ENCODE results near the gene PAPPA2. TPM values are rescaled to one million over a fixed set of nuclear protein-coding genes. Genes with fewer than 3 reads are reported as not detected.

The PAPPA2 gene
- total RNA-seq, 4 donors from 2014 or later, result 0.23 to 0.51 (median 0.34) TPM

GRCh38 chr1:176577646-176578197, 114.7 kb downstream of the PAPPA2 start:
- Histone ChIP-seq H3K36me3 (no peaks in the 10 kb centered on the region), H3K27ac (no peak overlapping the region), H3K27me3 (no peaks in the 10 kb centered on the region), H3K4me3 (no peak overlapping the region), H3K4me1 (no peaks in the 10 kb centered on the region), H3K9me3 (no peaks in the 10 kb centered on the region)
- 15% methylated on average over 4 of the region's 4 CpGs for WGBS
- TF ChIP-seq POLR2AphosphoS5 (IDR thresholded peaks at IDR 0.05), result no peak
- TF ChIP-seq CTCF (IDR thresholded peaks at IDR 0.05), result no peak
- no peak for TF ChIP-seq POLR2A (IDR thresholded peaks at IDR 0.05)
- TF ChIP-seq EP300 (IDR thresholded peaks at IDR 0.05), result no peak
- no peak for DNase-seq (ENCODE audit: low spot score in 2 of 2)

- Histone ChIP-seq H3K27ac (no peak overlapping the region), H3K4me3 (no peak overlapping the region), H3K4me1 (no peaks in the 10 kb centered on the region), H3K9me3 (no peaks in the 10 kb centered on the region), H3K36me3 (no peaks in the 10 kb centered on the region), H3K27me3 (no peaks in the 10 kb centered on the region)
- 80% methylated on average over 3 of the region's 3 CpGs for WGBS
- no peak for TF ChIP-seq POLR2A (IDR thresholded peaks at IDR 0.05)
- no peak for TF ChIP-seq EP300 (IDR thresholded peaks at IDR 0.05)
- no peak for TF ChIP-seq POLR2AphosphoS5 (IDR thresholded peaks at IDR 0.05)
- TF ChIP-seq CTCF (IDR thresholded peaks at IDR 0.05), result no peak
- no peak for DNase-seq (ENCODE audit: low spot score in 2 of 2)
Observed at GRCh38 chr1:176579087-176579486, 116.1 kb downstream of the PAPPA2 start.

GRCh38 chr1:176595217-176595616, 132.2 kb downstream of the PAPPA2 start:
- TF ChIP-seq EP300 (IDR thresholded peaks at IDR 0.05) (no peak), CTCF (IDR thresholded peaks at IDR 0.05) (no peak), POLR2AphosphoS5 (IDR thresholded peaks at IDR 0.05) (no peak), POLR2A (IDR thresholded peaks at IDR 0.05) (no peak)
- Histone ChIP-seq H3K27ac (no peak overlapping the region), H3K4me1 (no peaks in the 10 kb centered on the region), H3K9me3 (no peaks in the 10 kb centered on the region), H3K36me3 (no peaks in the 10 kb centered on the region), H3K4me3 (no peak overlapping the region), H3K27me3 (no peaks in the 10 kb centered on the region)
- DNase-seq (ENCODE audit: low spot score in 2 of 2), result no peak
- 88% methylated on average over 9 of the region's 16 CpGs for WGBS

- H3K9me3 ChIP-seq, result no peaks in the 10 kb centered on the region
- no peak for TF ChIP-seq EP300 (IDR thresholded peaks at IDR 0.05)
- TF ChIP-seq CTCF (IDR thresholded peaks at IDR 0.05), result no peak
- no peak for TF ChIP-seq POLR2A (IDR thresholded peaks at IDR 0.05)
- no peak for TF ChIP-seq POLR2AphosphoS5 (IDR thresholded peaks at IDR 0.05)
- H3K27ac ChIP-seq, result no peak overlapping the region
- no peaks in the 10 kb centered on the region for H3K4me1 ChIP-seq
- no peak for DNase-seq (ENCODE audit: low spot score in 2 of 2)
- H3K27me3 ChIP-seq, result no peaks in the 10 kb centered on the region
- no peak overlapping the region for H3K4me3 ChIP-seq
- H3K36me3 ChIP-seq, result no peaks in the 10 kb centered on the region
- WGBS, result 77% methylated on average over 3 of the region's 3 CpGs
Observed at GRCh38 chr1:176601348-176601747, 138.4 kb downstream of the PAPPA2 start.

- 51% methylated on average over 5 of the region's 5 CpGs for WGBS
Observed at GRCh38 chr1:176602388-176603004, 139.5 kb downstream of the PAPPA2 start.

More at GRCh38 chr1:176602388-176603004, 139.5 kb downstream of the PAPPA2 start:
- DNase-seq (ENCODE audit: low spot score in 2 of 2), result no peak
- no peaks in the 10 kb centered on the region for H3K4me1 ChIP-seq
- no peak overlapping the region for H3K4me3 ChIP-seq
- TF ChIP-seq EP300 (IDR thresholded peaks at IDR 0.05) (no peak), POLR2AphosphoS5 (IDR thresholded peaks at IDR 0.05) (no peak), POLR2A (IDR thresholded peaks at IDR 0.05) (no peak), CTCF (IDR thresholded peaks at IDR 0.05) (no peak)
- no peaks in the 10 kb centered on the region for H3K36me3 ChIP-seq
- H3K9me3 ChIP-seq, result no peaks in the 10 kb centered on the region
- H3K27me3 ChIP-seq, result no peaks in the 10 kb centered on the region
- peak overlapping the region; percentile 4 for H3K27ac ChIP-seq
